ENCODE measurements around the gene GMPR2. TPM values are rescaled to one million over a fixed set of nuclear protein-coding genes. Genes with fewer than 3 reads are reported as not detected.

The GMPR2 gene
- polyA plus RNA-seq (2013, experiment 1 of 2) = 51.5 TPM
- 50.5 TPM for polyA plus RNA-seq (2013, experiment 2 of 2)

GRCh38 chr14:24232645-24233537 lies at the start of gene GMPR2:
Gene GMPR2, plus strand, starts transcription at chr14:24232929. Its CDS starts 325 bp downstream, at chr14:24233254.
- peak within 1 kb of the TSS; percentile 74 for H2AFZ ChIP-seq (ENCODE audit: low read depth, low read length)
- peak within 1 kb of the TSS; percentile 88 for H4K91ac ChIP-seq (ENCODE audit: low read length)
- peak within 1 kb of the TSS; percentile 80 for H2BK5ac ChIP-seq (ENCODE audit: low read depth, low read length, poor library complexity, severe bottlenecking)
- peaks cover 26% of the 10 kb centered on the region for H3K79me1 ChIP-seq (replicated peaks; ENCODE audit: low read length, poor library complexity, severe bottlenecking)
- peak within 1 kb of the TSS; percentile 75 for H3K4me2 ChIP-seq (ENCODE audit: low read length, poor library complexity, severe bottlenecking)
- H3K4me3 ChIP-seq (ENCODE audit: insufficient read depth in 1 of 2, low read depth in 1 of 2, low read length in 2 of 2) = peak within 1 kb of the TSS; percentile 83 to 99
- H3K4me1 ChIP-seq (ENCODE audit: control insufficient read depth, insufficient read depth, low read depth, low read length) = peaks cover 9% of the 10 kb centered on the region
- H3K23ac ChIP-seq (ENCODE audit: low read length in 2 of 2) = peak within 1 kb of the TSS in 1 of 2 experiments; percentile 37
- peak within 1 kb of the TSS; percentile 93 for H4K8ac ChIP-seq (ENCODE audit: low read length)
- no peaks in the 10 kb centered on the region for H3K9me3 ChIP-seq (ENCODE audit: control insufficient read depth, low read length)
- no peaks in the 10 kb centered on the region for H3K27me3 ChIP-seq (ENCODE audit: control insufficient read depth in 1 of 2, insufficient read depth in 1 of 2, low read length in 2 of 2)
- H3K36me3 ChIP-seq (ENCODE audit: control insufficient read depth in 1 of 2, insufficient read depth in 2 of 2, low read depth in 1 of 2, low read length in 2 of 2) = peaks cover 24 to 51% of the 10 kb centered on the region in 2 experiments
- peak within 1 kb of the TSS; percentile 77 for H2BK120ac ChIP-seq (ENCODE audit: low read depth, low read length)
- H2BK12ac ChIP-seq (ENCODE audit: low read length in 2 of 2) = peak within 1 kb of the TSS; percentile 1 to 45
- peak within 1 kb of the TSS; percentile 96 for H3K18ac ChIP-seq (ENCODE audit: low read depth in 1 of 2, low read length in 2 of 2)
- H3K9ac ChIP-seq (ENCODE audit: low read length) = peak within 1 kb of the TSS; percentile 98
- peak within 1 kb of the TSS; percentile 64 for H2AK5ac ChIP-seq (ENCODE audit: low read length, severe bottlenecking)
- 10% methylated on average over 33 of the region's 38 CpGs for WGBS
- H3K14ac ChIP-seq (ENCODE audit: low read length in 2 of 2) = peak within 1 kb of the TSS in 1 of 2 experiments; percentile 85
- peak; percentile 26 for DNase-seq
- peak within 1 kb of the TSS; percentile 95 to 97 for H3K4ac ChIP-seq (ENCODE audit: low read depth in 1 of 2, low read length in 2 of 2)
- peak within 1 kb of the TSS; percentile 99 for H3K27ac ChIP-seq (ENCODE audit: low read length, poor library complexity, severe bottlenecking)
- peak within 1 kb of the TSS; percentile 90 for H2BK15ac ChIP-seq (ENCODE audit: low read depth, poor library complexity, severe bottlenecking)

GRCh38 chr14:24183014-24183481 lies 49.7 kb upstream of the GMPR2 start:
- no peak overlapping the region for H4K91ac ChIP-seq (ENCODE audit: low read length)
- peaks cover 90% of the 10 kb centered on the region in 2 experiments for H3K36me3 ChIP-seq (ENCODE audit: control insufficient read depth in 1 of 2, insufficient read depth in 2 of 2, low read depth in 1 of 2, low read length in 2 of 2)
- no peak overlapping the region for H3K23ac ChIP-seq (ENCODE audit: low read length in 2 of 2)
- H2BK15ac ChIP-seq (ENCODE audit: low read depth, poor library complexity, severe bottlenecking) = no peak overlapping the region
- no peak overlapping the region for H3K14ac ChIP-seq (ENCODE audit: low read length in 2 of 2)
- no peak overlapping the region for H2BK120ac ChIP-seq (ENCODE audit: low read depth, low read length)
- no peak overlapping the region for H2AFZ ChIP-seq (ENCODE audit: low read depth, low read length)
- H3K4me3 ChIP-seq (ENCODE audit: insufficient read depth in 1 of 2, low read depth in 1 of 2, low read length in 2 of 2) = no peak overlapping the region
- H3K79me1 ChIP-seq (replicated peaks; ENCODE audit: low read length, poor library complexity, severe bottlenecking) = peaks cover 33% of the 10 kb centered on the region
- H3K4me1 ChIP-seq (ENCODE audit: control insufficient read depth, insufficient read depth, low read depth, low read length) = peaks cover 23% of the 10 kb centered on the region
- no peak overlapping the region for H4K8ac ChIP-seq (ENCODE audit: low read length)
- no peak overlapping the region for H3K9ac ChIP-seq (ENCODE audit: low read length)
- H3K4ac ChIP-seq (ENCODE audit: low read depth in 1 of 2, low read length in 2 of 2) = no peak overlapping the region
- no peak overlapping the region for H2BK5ac ChIP-seq (ENCODE audit: low read depth, low read length, poor library complexity, severe bottlenecking)
- H3K18ac ChIP-seq (ENCODE audit: low read depth in 1 of 2, low read length in 2 of 2) = no peak overlapping the region
- no peak overlapping the region for H3K4me2 ChIP-seq (ENCODE audit: low read length, poor library complexity, severe bottlenecking)
- H3K27me3 ChIP-seq (ENCODE audit: control insufficient read depth in 1 of 2, insufficient read depth in 1 of 2, low read length in 2 of 2) = no peaks in the 10 kb centered on the region
- no peaks in the 10 kb centered on the region for H3K9me3 ChIP-seq (ENCODE audit: control insufficient read depth, low read length)
- no peak overlapping the region for H2AK5ac ChIP-seq (ENCODE audit: low read length, severe bottlenecking)
- H3K27ac ChIP-seq (ENCODE audit: low read length, poor library complexity, severe bottlenecking) = no peak overlapping the region
- no peak for DNase-seq
- H2BK12ac ChIP-seq (ENCODE audit: low read length in 2 of 2) = no peak overlapping the region
- 97% methylated on average over 15 of the region's 15 CpGs for WGBS

DNA sequence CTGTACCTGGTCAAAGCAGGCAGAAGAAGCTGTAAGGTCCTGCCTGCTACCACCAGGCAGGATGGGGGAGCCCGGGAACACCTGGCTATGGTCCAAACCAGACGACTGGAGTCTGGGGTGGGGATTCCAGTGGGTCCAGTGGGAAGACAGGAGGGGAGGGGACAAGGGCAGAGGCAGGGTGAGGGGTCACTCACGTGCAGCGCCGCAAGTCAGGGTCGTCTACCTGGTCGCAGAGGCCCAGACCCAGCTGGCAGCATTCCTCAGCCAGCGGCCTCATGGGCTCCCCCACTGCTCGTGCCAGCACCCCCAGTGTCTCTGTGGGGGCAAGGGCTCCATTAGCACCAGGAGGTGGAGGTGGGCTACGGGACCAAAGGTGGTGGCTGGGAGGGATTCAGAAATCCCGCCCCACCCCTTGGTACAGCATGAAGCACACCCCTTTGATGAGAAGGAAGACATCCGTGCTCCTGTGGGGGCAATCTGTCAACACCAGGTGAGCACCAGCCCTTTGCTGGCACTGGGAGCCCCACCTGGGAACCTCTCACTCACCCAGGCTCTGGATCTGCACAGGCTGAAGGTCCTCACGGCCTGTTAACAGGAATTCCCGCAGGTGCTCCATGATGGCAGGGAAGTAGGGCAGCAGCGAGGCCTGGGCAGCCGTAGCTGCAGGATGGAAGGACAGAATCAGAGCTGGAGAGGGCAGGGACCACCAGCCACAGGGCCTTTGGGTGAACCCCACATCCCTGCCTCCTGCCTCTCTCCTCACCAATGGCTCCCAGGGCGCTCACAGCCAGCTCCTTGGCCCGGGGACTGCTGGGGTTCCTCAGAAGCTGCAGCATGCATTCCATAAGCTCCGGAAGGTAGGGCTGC lies 48.4 kb upstream of the GMPR2 start:
- Histone ChIP-seq H2BK12ac (ENCODE audit: low read length in 2 of 2) (no peak overlapping the region), H3K4me1 (ENCODE audit: control insufficient read depth, insufficient read depth, low read depth, low read length) (peaks cover 20% of the 10 kb centered on the region), H2BK120ac (ENCODE audit: low read depth, low read length) (no peak overlapping the region), H3K9ac (ENCODE audit: low read length) (no peak overlapping the region), H3K4me2 (ENCODE audit: low read length, poor library complexity, severe bottlenecking) (no peak overlapping the region), H4K91ac (ENCODE audit: low read length) (no peak overlapping the region), H3K27ac (ENCODE audit: low read length, poor library complexity, severe bottlenecking) (no peak overlapping the region), H3K18ac (ENCODE audit: low read depth in 1 of 2, low read length in 2 of 2) (no peak overlapping the region), H2BK5ac (ENCODE audit: low read depth, low read length, poor library complexity, severe bottlenecking) (no peak overlapping the region), H2BK15ac (ENCODE audit: low read depth, poor library complexity, severe bottlenecking) (no peak overlapping the region), H3K14ac (ENCODE audit: low read length in 2 of 2) (no peak overlapping the region), H3K23ac (ENCODE audit: low read length in 2 of 2) (no peak overlapping the region), H3K36me3 (ENCODE audit: control insufficient read depth in 1 of 2, insufficient read depth in 2 of 2, low read depth in 1 of 2, low read length in 2 of 2) (peaks cover 77% of the 10 kb centered on the region in 2 experiments), H3K9me3 (ENCODE audit: control insufficient read depth, low read length) (no peaks in the 10 kb centered on the region), H4K8ac (ENCODE audit: low read length) (no peak overlapping the region), H3K4ac (ENCODE audit: low read depth in 1 of 2, low read length in 2 of 2) (no peak overlapping the region), H2AFZ (ENCODE audit: low read depth, low read length) (no peak overlapping the region), H3K79me1 (replicated peaks; ENCODE audit: low read length, poor library complexity, severe bottlenecking) (peaks cover 32% of the 10 kb centered on the region), H2AK5ac (ENCODE audit: low read length, severe bottlenecking) (no peak overlapping the region), H3K4me3 (ENCODE audit: insufficient read depth in 1 of 2, low read depth in 1 of 2, low read length in 2 of 2) (no peak overlapping the region), H3K27me3 (ENCODE audit: control insufficient read depth in 1 of 2, insufficient read depth in 1 of 2, low read length in 2 of 2) (no peaks in the 10 kb centered on the region)
- WGBS = 98% methylated on average over 19 of the region's 19 CpGs
- no peak for DNase-seq

Data from mesenchymal stem cell (in vitro differentiated cells and primary cell).